Natural killer cell (primary cell): ENCODE measurements around the gene BSN. TPM values are rescaled to one million over a fixed set of nuclear protein-coding genes. Genes with fewer than 3 reads are reported as not detected.
A peak's percentile ranks its signal among the peaks of the same experiment; 100 is the strongest.

Experiments used
- ATAC-seq, 3 donors: fragments of 150-1000 bp in 2 of 3; fragments of 200-7000 bp in 1 of 3; cut with Tn5 transposase; 1 replicate in 1 of 3; 2 replicates in 2 of 3; pipeline ENCODE4 v1.10.0; 2021; ENCODE audit warnings: mild to moderate bottlenecking in 2 of 3, moderate library complexity in 2 of 3
- DNase-seq, 2 donors: peaks; one replicate each; pipeline versions ENCODE4 v3.0.0 to v3.0.0-alpha.2; 2013 to 2021; ENCODE audit warnings: mixed read lengths in 1 of 2
- H3K27ac ChIP-seq: one replicate; pipeline ENCODE4 v1.5.1; 2013; ENCODE audit warnings: mild to moderate bottlenecking, low read length
- H3K27me3 ChIP-seq: one replicate; pipeline ENCODE4 v1.6.1; 2013; ENCODE audit warnings: low read length; ENCODE audit not compliant: control insufficient read depth, insufficient read depth
- H3K36me3 ChIP-seq: one replicate; pipeline ENCODE4 v1.6.1; 2013; ENCODE audit warnings: low read length; ENCODE audit not compliant: control insufficient read depth, insufficient read depth
- H3K4me1 ChIP-seq: one replicate; pipeline ENCODE4 v1.6.1; 2013; ENCODE audit warnings: low read length; ENCODE audit not compliant: control insufficient read depth, insufficient read depth
- H3K4me3 ChIP-seq: one replicate; pipeline ENCODE4 v1.5.1; 2013; ENCODE audit warnings: low read length
- H3K9me3 ChIP-seq: one replicate; pipeline ENCODE4 v1.6.1; 2013; ENCODE audit warnings: low read length; ENCODE audit not compliant: control insufficient read depth, insufficient read depth
- H3K27ac Mint-ChIP-seq, 2 donors: one replicate each; pipeline ENCODE4 v1.8.0; 2022; ENCODE audit warnings: mild to moderate bottlenecking in 2 of 2, mixed read lengths in 2 of 2, moderate library complexity in 1 of 2
- H3K27me3 Mint-ChIP-seq, 2 donors: one replicate each; pipeline ENCODE4 v1.8.0; 2022; ENCODE audit warnings: low read depth in 2 of 2, mixed read lengths in 2 of 2
- H3K36me3 Mint-ChIP-seq: one replicate; pipeline ENCODE4 v1.8.0; 2022; ENCODE audit warnings: mixed read lengths
- H3K4me1 Mint-ChIP-seq, 2 donors: one replicate each; pipeline ENCODE4 v1.8.0; 2022; ENCODE audit warnings: mixed read lengths in 2 of 2
- H3K4me3 Mint-ChIP-seq: one replicate; pipeline ENCODE4 v1.8.0; 2022; ENCODE audit warnings: mild to moderate bottlenecking, moderate library complexity, mixed read lengths
- H3K9me3 Mint-ChIP-seq, 2 donors: one replicate each; pipeline ENCODE4 v1.8.0; 2022; ENCODE audit warnings: mixed read lengths in 2 of 2
- WGBS: methylation state at CpG from one replicate; pipeline ENCODE4 v1.1.7; 2013; ENCODE audit warnings: missing lambda C conversion rate; ENCODE audit not compliant: insufficient coverage; 5-methylcytosine and 5-hydroxymethylcytosine counted together
- intact Hi-C: fragments of 100-400 bp; cut with micrococcal nuclease; formaldehyde crosslinking; loops from one replicate; pipeline ENCODE4 v1.14.2; 2022
- total RNA-seq, 4 donors: library from RNA; stranded (reverse); fragments of 120-200 nt in 1 of 4; gene quantifications; one replicate each; pipeline versions ENCODE4 v1.2.3 to v1.2.4, GENCODE V29; 2013 to 2022
- TF ChIP-seq, protein P1 (sequence below): fragments of 200-600 bp; IDR thresholded peaks from one replicate; pipeline ENCODE4 v1.8.0; 2022; ENCODE audit warnings: antibody characterized with exemption

BSN gene
- total RNA-seq, 3 donors from 2014 or later (not counting 1 experiment from before 2014, with no cell fraction given): 0.33 to 0.41 (median 0.35) TPM

DNA sequence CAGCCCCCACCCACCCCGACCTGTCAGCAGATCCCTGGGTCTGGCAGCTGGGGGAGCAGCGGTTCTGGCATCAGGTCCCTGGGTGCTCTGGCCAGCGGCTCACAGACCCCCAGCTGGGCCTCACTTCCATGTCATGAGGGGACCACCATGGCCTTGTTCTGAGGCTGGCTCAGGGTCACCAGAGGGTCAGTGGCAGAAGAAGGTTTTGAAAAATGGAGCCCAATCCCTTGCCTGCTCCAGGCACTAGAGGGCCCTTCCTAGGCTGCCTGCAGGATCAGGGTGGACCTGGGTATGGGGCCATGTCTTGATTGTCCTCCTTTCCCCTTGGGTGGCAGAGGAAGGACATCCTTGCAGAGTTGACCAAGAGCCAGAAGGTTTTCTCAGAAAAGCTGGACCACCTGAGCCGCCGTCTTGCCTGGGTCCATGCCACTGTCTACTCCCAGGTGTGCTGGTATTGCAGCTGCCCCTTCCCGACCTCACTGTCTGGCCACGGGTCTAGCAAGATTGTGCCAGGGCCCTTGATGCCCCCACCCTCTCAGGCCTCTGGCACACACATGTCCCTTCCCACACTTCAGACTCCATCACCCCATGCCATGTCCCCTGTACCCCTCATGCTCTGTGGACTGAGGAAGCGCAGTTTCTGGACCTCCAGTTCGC is 152.3 kb downstream of the BSN start:
- Mint-ChIP-seq H3K4me1 (peaks cover 7 to 13% of the 10 kb centered on the region in 2 donors), H3K9me3 (no peaks in the 10 kb centered on the region), H3K27me3 (no peaks in the 10 kb centered on the region), H3K27ac (no peak overlapping the region), H3K4me3 (no peak overlapping the region), H3K36me3 (no peaks in the 10 kb centered on the region)
- 96% methylated on average over 9 of the region's 9 CpGs for WGBS
- Histone ChIP-seq H3K27me3 (no peaks in the 10 kb centered on the region), H3K27ac (no peak overlapping the region), H3K4me3 (no peak overlapping the region), H3K9me3 (no peaks in the 10 kb centered on the region), H3K4me1 (peaks cover 9% of the 10 kb centered on the region), H3K36me3 (peaks cover 16% of the 10 kb centered on the region)
- no peak for DNase-seq
- TF ChIP-seq, protein P1, sequence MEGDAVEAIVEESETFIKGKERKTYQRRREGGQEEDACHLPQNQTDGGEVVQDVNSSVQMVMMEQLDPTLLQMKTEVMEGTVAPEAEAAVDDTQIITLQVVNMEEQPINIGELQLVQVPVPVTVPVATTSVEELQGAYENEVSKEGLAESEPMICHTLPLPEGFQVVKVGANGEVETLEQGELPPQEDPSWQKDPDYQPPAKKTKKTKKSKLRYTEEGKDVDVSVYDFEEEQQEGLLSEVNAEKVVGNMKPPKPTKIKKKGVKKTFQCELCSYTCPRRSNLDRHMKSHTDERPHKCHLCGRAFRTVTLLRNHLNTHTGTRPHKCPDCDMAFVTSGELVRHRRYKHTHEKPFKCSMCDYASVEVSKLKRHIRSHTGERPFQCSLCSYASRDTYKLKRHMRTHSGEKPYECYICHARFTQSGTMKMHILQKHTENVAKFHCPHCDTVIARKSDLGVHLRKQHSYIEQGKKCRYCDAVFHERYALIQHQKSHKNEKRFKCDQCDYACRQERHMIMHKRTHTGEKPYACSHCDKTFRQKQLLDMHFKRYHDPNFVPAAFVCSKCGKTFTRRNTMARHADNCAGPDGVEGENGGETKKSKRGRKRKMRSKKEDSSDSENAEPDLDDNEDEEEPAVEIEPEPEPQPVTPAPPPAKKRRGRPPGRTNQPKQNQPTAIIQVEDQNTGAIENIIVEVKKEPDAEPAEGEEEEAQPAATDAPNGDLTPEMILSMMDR: no peak
- no peak for ATAC-seq
- intact Hi-C loops: no loop called here

DNA sequence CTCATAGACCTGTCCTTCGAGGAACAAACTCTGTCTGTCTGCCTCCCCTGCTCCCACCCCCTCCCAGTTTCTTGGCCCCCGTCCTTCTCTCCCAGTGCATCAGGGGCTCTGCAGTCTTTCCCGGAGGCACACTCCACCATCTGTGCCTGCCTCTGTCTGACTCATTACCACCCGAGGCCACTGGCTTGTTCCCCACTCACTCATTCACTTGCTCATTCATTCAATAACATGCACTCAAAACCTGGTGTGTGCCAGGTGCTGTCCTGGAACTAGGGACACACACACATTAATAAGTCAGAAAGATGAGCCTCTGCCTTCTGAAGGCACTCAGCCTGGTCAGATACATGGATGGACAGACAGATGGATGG is 152.8 kb downstream of the BSN start:
- Histone ChIP-seq H3K4me1 (peaks cover 14% of the 10 kb centered on the region), H3K4me3 (no peak overlapping the region), H3K36me3 (peaks cover 12% of the 10 kb centered on the region), H3K27ac (no peak overlapping the region), H3K27me3 (no peaks in the 10 kb centered on the region), H3K9me3 (no peaks in the 10 kb centered on the region)
- Mint-ChIP-seq H3K4me1 (peaks cover 12 to 18% of the 10 kb centered on the region in 2 donors), H3K27me3 (no peaks in the 10 kb centered on the region), H3K4me3 (no peak overlapping the region), H3K9me3 (no peaks in the 10 kb centered on the region), H3K27ac (no peak overlapping the region), H3K36me3 (no peaks in the 10 kb centered on the region)
- DNase-seq: no peak
- no peak for ATAC-seq
- intact Hi-C loops: no loop called here
- WGBS: 95% methylated on average over 4 of the region's 4 CpGs
- TF ChIP-seq, protein P1: no peak

DNA sequence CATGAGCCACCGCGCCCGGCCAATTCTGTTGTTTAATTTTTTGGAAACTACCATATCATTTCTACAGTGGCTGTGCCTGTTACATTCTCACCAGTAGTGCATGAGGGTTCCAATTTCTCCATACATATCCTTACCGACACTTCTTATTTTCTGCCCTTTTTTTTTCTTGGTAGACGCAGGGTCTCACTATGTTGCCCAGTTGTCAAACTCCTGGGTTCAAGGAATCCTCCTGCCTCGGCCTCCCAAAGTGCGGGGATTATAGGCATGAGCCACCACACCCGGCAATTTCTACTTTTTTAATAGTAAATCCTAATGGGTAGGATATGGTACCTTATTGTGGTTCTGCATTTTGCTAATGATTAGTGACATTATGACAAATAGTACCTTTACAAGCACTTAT is 155.6 kb downstream of the BSN start:
- ATAC-seq (no peak), DNase-seq (no peak)
- H3K36me3 ChIP-seq: peaks cover 3% of the 10 kb centered on the region
- intact Hi-C loops: no loop called here
- H3K4me3 ChIP-seq: no peak overlapping the region
- Mint-ChIP-seq H3K27me3 (no peaks in the 10 kb centered on the region), H3K9me3 (no peaks in the 10 kb centered on the region), H3K36me3 (no peaks in the 10 kb centered on the region), H3K4me1 (peaks cover 15 to 29% of the 10 kb centered on the region in 2 donors), H3K4me3 (no peak overlapping the region), H3K27ac (no peak overlapping the region)
- no peak overlapping the region for H3K27ac ChIP-seq
- H3K9me3 ChIP-seq: no peaks in the 10 kb centered on the region
- H3K4me1 ChIP-seq: peaks cover 30% of the 10 kb centered on the region
- H3K27me3 ChIP-seq: no peaks in the 10 kb centered on the region
- TF ChIP-seq, protein P1: no peak
- WGBS: 97% methylated on average over 8 of the region's 8 CpGs

DNA sequence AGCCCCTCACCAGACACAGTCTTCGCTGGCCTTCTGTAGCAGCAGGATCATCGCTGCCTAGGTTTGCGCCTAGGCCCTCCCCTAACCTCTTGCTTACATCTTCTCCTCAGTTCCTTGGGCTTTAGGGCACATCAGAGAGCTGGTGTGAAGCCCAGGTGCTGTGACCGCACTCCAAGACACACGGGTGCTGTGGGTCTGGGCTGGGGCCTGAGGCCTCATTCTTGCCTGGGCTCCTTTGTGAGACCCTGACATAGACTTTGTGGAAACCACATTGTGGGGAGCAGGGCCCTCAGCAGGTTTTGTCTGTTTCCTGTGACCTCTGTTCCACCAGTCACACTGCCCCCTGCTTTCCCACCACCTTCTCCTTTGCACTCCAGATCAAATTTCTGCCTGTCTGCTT is 157.2 kb downstream of the BSN start:
- no peaks in the 10 kb centered on the region for H3K9me3 Mint-ChIP-seq
- peaks cover 15 to 29% of the 10 kb centered on the region in 2 donors for H3K4me1 Mint-ChIP-seq
- intact Hi-C loops: no loop called here
- no peaks in the 10 kb centered on the region for H3K9me3 ChIP-seq
- TF ChIP-seq, protein P1: no peak
- H3K27me3 ChIP-seq: no peaks in the 10 kb centered on the region
- H3K36me3 ChIP-seq: no peaks in the 10 kb centered on the region
- ATAC-seq: peak; percentile 23 to 57 (median 46)
- no peak overlapping the region for H3K4me3 Mint-ChIP-seq
- WGBS: 21% methylated on average over 5 of the region's 5 CpGs
- H3K27me3 Mint-ChIP-seq: no peaks in the 10 kb centered on the region
- peaks cover 30% of the 10 kb centered on the region for H3K4me1 ChIP-seq
- no peak for DNase-seq
- peak overlapping the region; percentile 60 to 63 for H3K27ac Mint-ChIP-seq
- H3K27ac ChIP-seq: no peak overlapping the region
- H3K4me3 ChIP-seq: no peak overlapping the region
- H3K36me3 Mint-ChIP-seq: no peaks in the 10 kb centered on the region
